Activated CD4-positive, CD25-positive, alpha-beta regulatory T cell treated with anti-CD3 and anti-CD28 coated beads, Interleukin-2, amount 50 U/mL, for 24 hours (primary cell): ENCODE data around the gene PDLIM1.
"Not testable (repeated sequence)": the region's sequence is repeated elsewhere in the genome, so short reads cannot be mapped to it uniquely, and the experiment has no call there.

Source experiments
- ATAC-seq, 2 donors: fragments of 150-1000 bp; cut with Tn5 transposase; one replicate each; pipeline ENCODE4 v1.10.0; 2021; ENCODE audit warnings: mild to moderate bottlenecking in 1 of 2, moderate library complexity in 1 of 2

PDLIM1 gene

GRCh38 chr10:95237376-95238170, 53.2 kb downstream of the PDLIM1 start:
- no peak for ATAC-seq

GRCh38 chr10:95236068-95236903, 54.5 kb downstream of the PDLIM1 start:
- peak; percentile 85 to 87 for ATAC-seq

- ATAC-seq, result no peak
Observed at GRCh38 chr10:95235676-95236067, 55.1 kb downstream of the PDLIM1 start.

GRCh38 chr10:95234951-95235350, 55.9 kb downstream of the PDLIM1 start:
- ATAC-seq, result no peak

GRCh38 chr10:95233377-95234034, 57.3 kb downstream of the PDLIM1 start:
- no peak for ATAC-seq

- peak; percentile 20 to 42 for ATAC-seq
Observed at GRCh38 chr10:95230677-95231586, 59.9 kb downstream of the PDLIM1 start.

GRCh38 chr10:95229724-95230627, 60.8 kb downstream of the PDLIM1 start:
- no peak for ATAC-seq

- not testable (repeated sequence) for ATAC-seq
Observed at GRCh38 chr10:95228934-95229723, 61.7 kb downstream of the PDLIM1 start.

GRCh38 chr10:95225136-95225535, 65.7 kb downstream of the PDLIM1 start:
- ATAC-seq, result no peak

- no peak for ATAC-seq
Observed at GRCh38 chr10:95221124-95221523, 69.7 kb downstream of the PDLIM1 start.

- ATAC-seq, result no peak
Observed at GRCh38 chr10:95220539-95220938, 70.3 kb downstream of the PDLIM1 start.

- no peak for ATAC-seq
Observed at GRCh38 chr10:95217476-95217875, 73.3 kb downstream of the PDLIM1 start.

GRCh38 chr10:95214793-95215192, 76.0 kb downstream of the PDLIM1 start:
- no peak for ATAC-seq

- no peak for ATAC-seq
Observed at GRCh38 chr10:95214369-95214768, 76.4 kb downstream of the PDLIM1 start.

GRCh38 chr10:95211606-95212279, 79.1 kb downstream of the PDLIM1 start:
- no peak for ATAC-seq

- no peak for ATAC-seq
Observed at GRCh38 chr10:95209509-95210127, 81.2 kb downstream of the PDLIM1 start.

GRCh38 chr10:95208702-95209391, 82.0 kb downstream of the PDLIM1 start:
- no peak for ATAC-seq

- ATAC-seq, result not testable (repeated sequence)
Observed at GRCh38 chr10:95202865-95203264, 87.9 kb downstream of the PDLIM1 start.

- ATAC-seq, result no peak
Observed at GRCh38 chr10:95201736-95202135, 89.1 kb downstream of the PDLIM1 start.
